HG02943 (cell line): ENCODE measurements around the gene CAPRIN1.
"Not testable (repeated sequence)": the region's sequence is repeated elsewhere in the genome, so short reads cannot be mapped to it uniquely, and the experiment has no call there.

Source experiments
- ATAC-seq: cut with Tn5 transposase; IDR thresholded peaks from one replicate; pipeline ENCODE4 v1.9.1; 2021; ENCODE audit warnings: mild to moderate bottlenecking, low read depth, moderate library complexity; ENCODE audit not compliant: unreplicated experiment

Gene CAPRIN1

GRCh38 chr11:34050581-34051348 lies 766 bp upstream of the CAPRIN1 start:
- ATAC-seq: no peak

- ATAC-seq: peak; percentile 43
Observed at GRCh38 chr11:34052036-34052607, 591 bp downstream of the CAPRIN1 start.

GRCh38 chr11:34052608-34053160 lies 1.2 kb downstream of the CAPRIN1 start:
- peak; percentile 0 for ATAC-seq

- peak; percentile 37 for ATAC-seq
Observed at GRCh38 chr11:34053161-34053686, 1.7 kb downstream of the CAPRIN1 start.

- ATAC-seq: not testable (repeated sequence)
Observed at GRCh38 chr11:34054351-34054750, 2.8 kb downstream of the CAPRIN1 start.

- no peak for ATAC-seq
Observed at GRCh38 chr11:34055218-34056000, 3.9 kb downstream of the CAPRIN1 start.

- ATAC-seq: no peak
Observed at GRCh38 chr11:34056672-34057071, 5.1 kb downstream of the CAPRIN1 start.

GRCh38 chr11:34063061-34063795 lies 11.7 kb downstream of the CAPRIN1 start:
- no peak for ATAC-seq

- no peak for ATAC-seq
Observed at GRCh38 chr11:34064291-34064690, 12.8 kb downstream of the CAPRIN1 start.

GRCh38 chr11:34065505-34066203 lies 14.1 kb downstream of the CAPRIN1 start:
- no peak for ATAC-seq

- ATAC-seq: not testable (repeated sequence)
Observed at GRCh38 chr11:34066766-34067165, 15.2 kb downstream of the CAPRIN1 start.

- no peak for ATAC-seq
Observed at GRCh38 chr11:34067383-34068065, 16.0 kb downstream of the CAPRIN1 start.

- ATAC-seq: no peak
Observed at GRCh38 chr11:34068111-34068510, 16.6 kb downstream of the CAPRIN1 start.

GRCh38 chr11:34071306-34071705 lies 19.8 kb downstream of the CAPRIN1 start:
- not testable (repeated sequence) for ATAC-seq

GRCh38 chr11:34072041-34072440 lies 20.5 kb downstream of the CAPRIN1 start:
- no peak for ATAC-seq

- no peak for ATAC-seq
Observed at GRCh38 chr11:34072832-34073231, 21.3 kb downstream of the CAPRIN1 start.

GRCh38 chr11:34074391-34074790 lies 22.9 kb downstream of the CAPRIN1 start:
- no peak for ATAC-seq

- no peak for ATAC-seq
Observed at GRCh38 chr11:34075178-34075820, 23.8 kb downstream of the CAPRIN1 start.
